H9 (cell line): ENCODE data around the gene BBOX1. TPM values are rescaled to one million over a fixed set of nuclear protein-coding genes. Genes with fewer than 3 reads are reported as not detected.

Experiments used
- DNase-seq: peaks from one replicate; pipeline ENCODE4 v3.0.0-alpha.2; 2017
- H2AFZ ChIP-seq: one replicate; pipeline ENCODE4 v1.6.1; 2013; ENCODE audit warnings: mild to moderate bottlenecking, low read length, control low read depth, moderate library complexity
- H2AK5ac ChIP-seq: 2 replicates; pipeline ENCODE4 v1.6.1; 2013; ENCODE audit warnings: low read length, control low read depth, mixed read lengths; ENCODE audit not compliant: insufficient read length
- H2BK120ac ChIP-seq: one replicate; pipeline ENCODE4 v1.6.1; 2013; ENCODE audit warnings: low read depth, mild to moderate bottlenecking, low read length, control low read depth, inconsistent platforms; ENCODE audit not compliant: poor library complexity, severe bottlenecking
- H2BK12ac ChIP-seq: 2 replicates; pipeline ENCODE4 v1.6.1; 2013; ENCODE audit warnings: low read length, control low read depth, mixed read lengths, low read depth; ENCODE audit not compliant: insufficient read length
- H2BK15ac ChIP-seq: 2 replicates; pipeline ENCODE4 v1.6.1; 2013; ENCODE audit warnings: low read depth, low read length, control low read depth
- H2BK20ac ChIP-seq: one replicate; pipeline ENCODE4 v1.6.1; 2013; ENCODE audit warnings: low read depth, mild to moderate bottlenecking, low read length, control low read depth, inconsistent platforms; ENCODE audit not compliant: poor library complexity, severe bottlenecking
- H2BK5ac ChIP-seq: 2 replicates; pipeline ENCODE4 v1.6.1; 2013; ENCODE audit warnings: low read length, control low read depth, mixed read lengths; ENCODE audit not compliant: insufficient read length
- H3K14ac ChIP-seq: 2 replicates; pipeline ENCODE4 v1.6.1; 2013; ENCODE audit warnings: low read length, control low read depth; ENCODE audit not compliant: insufficient read depth
- H3K18ac ChIP-seq: 2 replicates; pipeline ENCODE4 v1.6.1; 2013; ENCODE audit warnings: low read depth, mild to moderate bottlenecking, mixed read lengths, low read length, control low read depth; ENCODE audit not compliant: insufficient read length
- H3K23ac ChIP-seq: 2 replicates; pipeline ENCODE4 v1.6.1; 2013; ENCODE audit warnings: low read length, control low read depth, mixed read lengths, low read depth; ENCODE audit not compliant: insufficient read length
- H3K23me2 ChIP-seq: 2 replicates; pipeline ENCODE4 v1.6.1; 2013; ENCODE audit warnings: low read depth, mild to moderate bottlenecking, mixed read lengths, low read length, control low read depth; ENCODE audit not compliant: insufficient read length, poor library complexity, severe bottlenecking
- H3K27ac ChIP-seq: 2 replicates; pipeline ENCODE4 v1.5.1; 2013; ENCODE audit warnings: low read length, control low read depth, mixed read lengths, low read depth; ENCODE audit not compliant: insufficient read length
- H3K27me3 ChIP-seq: 2 replicates; pipeline ENCODE4 v1.6.1; 2013; ENCODE audit warnings: low read length, control low read depth, inconsistent platforms; ENCODE audit not compliant: insufficient read depth
- H3K4ac ChIP-seq: 2 replicates; pipeline ENCODE4 v1.6.1; 2013; ENCODE audit warnings: low read depth, mild to moderate bottlenecking, control low read depth, inconsistent platforms, low read length, moderate library complexity
- H3K4me1 ChIP-seq: 2 replicates; pipeline ENCODE4 v1.6.1; 2013; ENCODE audit warnings: low read length, control low read depth, inconsistent platforms; ENCODE audit not compliant: insufficient read depth
- H3K4me2 ChIP-seq: 2 replicates; pipeline ENCODE4 v1.6.1; 2013; ENCODE audit warnings: low read length, control low read depth, mixed read lengths; ENCODE audit not compliant: insufficient read length, insufficient read depth
- H3K56ac ChIP-seq: 2 replicates; pipeline ENCODE4 v1.6.1; 2013; ENCODE audit warnings: low read depth, mild to moderate bottlenecking, mixed read lengths, low read length, control low read depth; ENCODE audit not compliant: insufficient read length
- H3K79me1 ChIP-seq: 2 replicates; pipeline ENCODE4 v1.6.1; 2013; ENCODE audit warnings: low read depth, mild to moderate bottlenecking, moderate library complexity, low read length, control low read depth, inconsistent platforms; ENCODE audit not compliant: insufficient read depth, poor library complexity, severe bottlenecking
- H3K79me2 ChIP-seq: 2 replicates; pipeline ENCODE4 v1.6.1; 2013; ENCODE audit warnings: low read length, control low read depth, inconsistent platforms; ENCODE audit not compliant: insufficient read depth
- H3K9ac ChIP-seq: 2 replicates; pipeline ENCODE4 v1.6.1; 2013; ENCODE audit warnings: low read length, control low read depth, mixed read lengths; ENCODE audit not compliant: insufficient read length; ENCODE audit errors: extremely low read depth
- H3K9me3 ChIP-seq: one replicate; pipeline ENCODE4 v1.6.1; 2013; ENCODE audit warnings: low read depth, low read length, inconsistent platforms; ENCODE audit not compliant: control insufficient read depth
- H3T11ph ChIP-seq: one replicate; pipeline ENCODE4 v1.6.1; 2013; ENCODE audit warnings: mild to moderate bottlenecking, low read length, control low read depth, inconsistent platforms
- H4K20me1 ChIP-seq: one replicate; pipeline ENCODE4 v1.6.1; 2013; ENCODE audit not compliant: control insufficient read depth, insufficient read length, insufficient read depth
- H4K5ac ChIP-seq: 2 replicates; pipeline ENCODE4 v1.6.1; 2013; ENCODE audit warnings: low read depth, mild to moderate bottlenecking, mixed read lengths, low read length, control low read depth; ENCODE audit not compliant: insufficient read length
- H4K8ac ChIP-seq: replicated peaks from 2 replicates; pipeline ENCODE4 v1.6.1; 2013; ENCODE audit warnings: low read length, control low read depth, mixed read lengths, low read depth; ENCODE audit not compliant: insufficient read length
- H4K91ac ChIP-seq: 2 replicates; pipeline ENCODE4 v1.6.1; 2013; ENCODE audit warnings: low read depth, mild to moderate bottlenecking, moderate library complexity, mixed read lengths, low read length, control low read depth; ENCODE audit not compliant: insufficient read length
- H3K27ac Mint-ChIP-seq, 3 experiments: 2 replicates in 2 of 3; 3 replicates in 1 of 3; pipeline ENCODE4 v1.8.0; 2020 to 2021; ENCODE audit warnings: mixed read lengths in 3 of 3, mild to moderate bottlenecking in 1 of 3, moderate library complexity in 1 of 3
- H3K27me3 Mint-ChIP-seq: 2 replicates; pipeline ENCODE4 v1.8.0; 2021; ENCODE audit warnings: low read depth, mild to moderate bottlenecking, moderate library complexity, mixed read lengths
- H3K36me3 Mint-ChIP-seq, 3 experiments: 2 replicates in 2 of 3; 3 replicates in 1 of 3; pipeline ENCODE4 v1.8.0; 2020 to 2021; ENCODE audit warnings: low read depth in 3 of 3, mixed read lengths in 3 of 3; ENCODE audit not compliant: insufficient read depth in 1 of 3
- H3K4me1 Mint-ChIP-seq, 2 experiments: 2 replicates each; pipeline ENCODE4 v1.8.0; 2020; ENCODE audit warnings: mixed read lengths in 2 of 2
- H3K4me3 Mint-ChIP-seq, 2 experiments: 2 replicates in 1 of 2; 3 replicates in 1 of 2; pipeline ENCODE4 v1.8.0; 2020 to 2021; ENCODE audit warnings: mild to moderate bottlenecking in 2 of 2, mixed read lengths in 2 of 2, moderate library complexity in 1 of 2
- H3K9me3 Mint-ChIP-seq, 2 experiments: 2 replicates in 1 of 2; 3 replicates in 1 of 2; pipeline ENCODE4 v1.8.0; 2020; ENCODE audit warnings: mild to moderate bottlenecking in 2 of 2, mixed read lengths in 2 of 2, moderate library complexity in 1 of 2
- WGBS: extraction: QIAGEN DNeasy Blood & Tissue Kit; methylation state at CpG from one replicate; pipeline ENCODE4 v1.1.7; 2013; ENCODE audit warnings: missing lambda C conversion rate, low lambda C conversion rate, mixed read lengths; ENCODE audit not compliant: insufficient read length; ENCODE audit errors: extremely low coverage; 5-methylcytosine and 5-hydroxymethylcytosine counted together
- total RNA-seq: library from RNA; stranded (reverse); gene quantifications from 2 replicates; pipeline ENCODE4 v1.2.1, GENCODE V29; 2021
- TF ChIP-seq, protein P1 (sequence below): fragments of 200-600 bp; sonication (generic); conservative IDR thresholded peaks from 3 replicates; pipeline ENCODE4 v1.8.0; 2021; ENCODE audit warnings: antibody characterized with exemption, mild to moderate bottlenecking

Gene BBOX1
- total RNA-seq, 1 experiment from 2014 or later, result not detected

DNA sequence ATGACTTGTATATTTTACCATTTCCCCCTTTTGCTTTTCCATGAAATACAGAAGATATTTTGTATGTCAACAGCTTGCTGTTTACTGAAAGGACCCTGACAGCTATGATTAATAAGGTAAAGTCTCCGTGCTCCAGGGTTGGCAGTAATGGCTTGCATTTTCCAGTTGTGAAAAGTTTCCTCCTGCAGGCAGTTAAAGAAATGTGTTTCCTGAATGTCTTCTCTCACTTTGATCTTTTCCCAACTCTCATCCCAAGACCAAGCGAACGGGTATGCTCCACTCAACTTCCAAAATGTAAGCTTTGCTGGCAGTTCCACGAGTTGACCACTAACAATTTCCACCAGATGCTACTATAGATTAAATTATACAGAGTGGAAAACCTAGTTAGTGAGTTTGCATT lies 37.8 kb upstream of the BBOX1 start:
- Histone ChIP-seq H3K79me1 (no peaks in the 10 kb centered on the region), H3K9me3 (no peaks in the 10 kb centered on the region), H4K5ac (no peak overlapping the region), H3K9ac (no peak overlapping the region), H3K23me2 (no peaks in the 10 kb centered on the region), H3K4ac (no peak overlapping the region), H3K14ac (no peak overlapping the region), H2AFZ (no peak overlapping the region), H2BK15ac (no peak overlapping the region), H2BK12ac (no peak overlapping the region), H3K4me2 (no peak overlapping the region), H2BK5ac (no peak overlapping the region), H4K91ac (no peak overlapping the region), H4K20me1 (no peaks in the 10 kb centered on the region), H3K4me1 (no peaks in the 10 kb centered on the region), H2BK120ac (no peak overlapping the region), H3K27me3 (no peaks in the 10 kb centered on the region), H3K18ac (no peak overlapping the region), H3K23ac (no peak overlapping the region), H4K8ac (no peak overlapping the region), H3T11ph (no peak overlapping the region), H2BK20ac (no peak overlapping the region), H2AK5ac (no peak overlapping the region), H3K79me2 (no peaks in the 10 kb centered on the region), H3K56ac (no peak overlapping the region), H3K27ac (no peak overlapping the region)
- H3K9me3 Mint-ChIP-seq, result no peaks in the 10 kb centered on the region; a peak in 1 of 5 replicates
- H3K4me3 Mint-ChIP-seq, result no peak overlapping the region
- H3K4me1 Mint-ChIP-seq, result no peaks in the 10 kb centered on the region
- no peak for DNase-seq
- no peaks in the 10 kb centered on the region for H3K27me3 Mint-ChIP-seq
- H3K36me3 Mint-ChIP-seq, result no peaks in the 10 kb centered on the region
- TF ChIP-seq, protein P1, sequence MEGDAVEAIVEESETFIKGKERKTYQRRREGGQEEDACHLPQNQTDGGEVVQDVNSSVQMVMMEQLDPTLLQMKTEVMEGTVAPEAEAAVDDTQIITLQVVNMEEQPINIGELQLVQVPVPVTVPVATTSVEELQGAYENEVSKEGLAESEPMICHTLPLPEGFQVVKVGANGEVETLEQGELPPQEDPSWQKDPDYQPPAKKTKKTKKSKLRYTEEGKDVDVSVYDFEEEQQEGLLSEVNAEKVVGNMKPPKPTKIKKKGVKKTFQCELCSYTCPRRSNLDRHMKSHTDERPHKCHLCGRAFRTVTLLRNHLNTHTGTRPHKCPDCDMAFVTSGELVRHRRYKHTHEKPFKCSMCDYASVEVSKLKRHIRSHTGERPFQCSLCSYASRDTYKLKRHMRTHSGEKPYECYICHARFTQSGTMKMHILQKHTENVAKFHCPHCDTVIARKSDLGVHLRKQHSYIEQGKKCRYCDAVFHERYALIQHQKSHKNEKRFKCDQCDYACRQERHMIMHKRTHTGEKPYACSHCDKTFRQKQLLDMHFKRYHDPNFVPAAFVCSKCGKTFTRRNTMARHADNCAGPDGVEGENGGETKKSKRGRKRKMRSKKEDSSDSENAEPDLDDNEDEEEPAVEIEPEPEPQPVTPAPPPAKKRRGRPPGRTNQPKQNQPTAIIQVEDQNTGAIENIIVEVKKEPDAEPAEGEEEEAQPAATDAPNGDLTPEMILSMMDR, result no peak
- WGBS, result no CpG with 5 or more reads among the region's 4 CpGs
- no peak overlapping the region for H3K27ac Mint-ChIP-seq
